Stimulated activated CD8-positive, alpha-beta memory T cell treated with anti-CD3 and anti-CD28 coated beads, Interleukin-12 subunit alpha, Interleukin-12 subunit beta, amount 100 ng/mL, for 24 hours (primary cell): ENCODE data around the gene SLC26A2.
"Not testable (repeated sequence)": the region's sequence is repeated elsewhere in the genome, so short reads cannot be mapped to it uniquely, and the experiment has no call there.

ENCODE experiments used
- DNase-seq: peaks from one replicate; pipeline ENCODE4 v3.0.0-alpha.2; 2020; ENCODE audit errors: extremely low read depth

The SLC26A2 gene

DNA sequence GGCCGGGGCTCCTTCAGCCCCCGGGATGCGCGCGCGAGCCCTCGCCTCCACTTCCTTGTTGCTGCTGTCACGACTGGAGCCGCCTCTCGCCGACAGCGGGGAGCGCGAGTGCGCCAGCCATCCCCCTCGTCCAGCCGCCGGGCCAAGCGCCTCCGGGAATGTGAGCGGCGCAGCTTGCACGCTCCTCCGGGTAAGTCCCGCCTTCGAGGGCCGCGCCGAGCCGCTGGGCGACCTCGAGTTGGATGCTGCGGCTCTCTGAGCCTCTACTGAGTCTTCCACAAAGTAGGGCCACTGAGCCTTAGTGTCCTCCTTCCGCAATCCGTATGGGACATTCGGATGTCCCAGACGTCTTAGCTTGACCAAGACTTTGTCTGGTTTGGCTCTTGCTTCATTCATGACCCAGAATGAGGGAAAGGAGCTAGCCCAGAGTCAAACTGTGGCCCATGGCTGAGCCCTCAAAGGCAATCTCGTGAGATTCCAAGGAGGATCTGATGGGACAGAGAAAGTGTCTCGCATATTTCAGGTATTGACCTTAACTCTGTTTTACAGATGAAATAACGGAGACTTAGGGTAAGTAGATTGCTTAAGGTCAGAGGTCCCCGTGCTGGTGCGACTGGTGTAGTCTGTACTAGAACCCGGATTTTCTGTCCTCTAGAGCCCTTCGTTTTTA, 40.6 kb downstream of the SLC26A2 start:
- peak; percentile 2 for DNase-seq

DNA sequence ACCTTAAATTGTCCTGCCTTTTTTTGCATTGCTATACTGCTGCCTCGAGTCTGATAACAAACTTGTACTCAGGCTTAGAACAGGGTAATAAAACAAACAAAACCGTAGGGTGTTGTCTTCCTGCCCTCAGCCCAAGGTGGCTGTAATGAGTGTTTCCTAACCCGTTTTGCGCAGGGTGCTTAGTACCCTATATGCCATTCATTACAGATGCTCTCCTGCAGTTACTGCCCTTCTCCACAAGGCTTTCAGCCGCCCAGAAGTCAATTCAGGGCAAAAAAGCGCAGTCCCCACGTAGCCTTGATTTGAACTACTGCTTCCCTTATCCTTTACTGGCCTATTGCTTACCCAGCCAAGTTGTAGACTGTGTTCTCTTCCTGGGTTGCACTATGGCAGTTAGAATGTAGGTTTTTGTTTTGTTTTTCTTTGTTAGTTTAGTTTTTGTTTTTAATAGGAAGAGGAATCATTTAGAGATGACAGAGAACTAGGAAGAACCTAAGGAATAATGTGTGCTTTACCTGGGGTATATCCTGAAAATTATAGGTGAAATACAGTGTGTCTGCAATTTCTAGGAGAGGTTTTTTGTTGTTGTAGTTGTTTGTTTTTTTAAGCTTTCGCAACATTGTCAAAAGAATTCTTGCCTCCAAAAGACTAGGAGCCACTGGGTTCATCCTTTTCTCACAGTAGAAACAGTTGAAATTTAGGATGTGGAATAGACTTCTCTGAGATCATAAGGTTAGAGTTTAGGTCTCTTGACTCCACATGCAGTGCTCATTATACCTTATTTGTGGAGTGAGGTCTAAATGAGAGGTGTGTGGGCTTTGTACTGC, 41.3 kb downstream of the SLC26A2 start:
- no peak for DNase-seq

DNA sequence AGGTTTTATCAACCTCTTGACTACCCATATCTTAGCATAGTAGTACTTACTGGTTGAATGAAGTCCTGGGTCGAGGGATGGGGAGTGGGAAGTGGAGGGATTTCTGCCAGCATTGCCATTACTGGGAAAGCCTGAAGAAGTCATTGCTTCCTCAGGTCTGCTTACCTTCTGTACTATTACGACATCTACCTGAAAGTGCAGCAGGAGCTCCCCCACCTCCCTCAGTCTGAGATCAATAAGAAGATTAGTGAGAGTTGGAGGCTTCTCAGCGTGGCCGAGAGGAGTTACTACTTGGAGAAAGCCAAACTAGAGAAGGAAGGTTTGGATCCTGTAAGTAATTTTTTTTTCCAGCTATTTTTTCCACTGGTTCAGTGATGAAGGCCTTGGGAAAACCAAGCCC, 45.8 kb downstream of the SLC26A2 start:
- DNase-seq = no peak

DNA sequence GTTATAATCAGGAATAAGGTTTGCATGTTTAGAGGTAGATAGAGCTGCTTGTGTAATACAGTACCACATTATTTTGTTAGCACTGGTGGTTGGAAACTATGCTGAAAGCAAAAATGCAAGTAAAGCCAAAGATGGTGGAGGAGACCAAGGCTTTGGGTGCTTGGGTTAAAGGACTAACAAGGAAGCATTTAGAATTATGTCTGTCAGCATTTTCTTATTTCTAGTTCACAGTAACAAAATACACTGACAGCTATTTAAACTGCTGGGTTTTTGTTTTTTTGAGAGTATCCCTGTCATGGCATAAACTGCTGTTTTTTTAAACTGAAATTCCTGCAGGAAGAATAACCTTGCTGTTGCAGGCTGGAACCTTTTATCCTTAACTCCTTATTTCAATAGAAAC, 46.5 kb downstream of the SLC26A2 start:
- DNase-seq = no peak

DNA sequence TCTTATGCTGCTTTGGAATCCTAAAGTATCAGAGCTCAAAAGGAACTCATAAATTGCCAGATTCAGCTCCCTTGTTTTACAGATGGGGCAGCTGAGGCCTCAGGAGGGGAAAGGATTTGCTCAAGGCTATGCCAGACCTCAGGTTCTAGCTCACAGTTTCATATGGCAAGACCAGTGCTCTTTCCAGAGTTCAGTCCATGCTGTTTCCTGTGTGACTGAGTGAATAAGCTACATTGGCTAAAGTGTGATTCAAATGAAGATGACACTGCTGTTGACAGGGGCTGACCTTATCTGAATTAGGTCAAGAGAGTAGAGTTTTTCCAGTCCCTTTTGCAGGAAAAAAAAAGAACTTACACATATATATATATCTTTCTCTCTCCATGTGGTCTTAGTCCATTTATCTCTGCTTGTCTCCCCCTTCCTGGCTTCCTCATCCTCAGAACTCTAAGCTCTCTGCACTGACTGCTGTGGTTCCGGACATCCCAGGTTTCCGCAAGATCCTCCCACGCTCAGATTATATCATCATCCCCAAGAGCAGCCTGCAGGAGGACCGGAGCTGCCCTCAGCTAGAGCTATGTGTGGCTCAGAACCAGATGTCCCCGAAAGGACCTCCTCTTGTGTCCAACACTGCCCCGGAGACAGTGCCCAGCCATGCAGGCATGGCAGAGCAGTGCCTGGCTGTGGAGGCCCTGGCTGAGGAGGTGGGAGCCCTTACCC, 49.3 kb downstream of the SLC26A2 start:
- no peak for DNase-seq

DNA sequence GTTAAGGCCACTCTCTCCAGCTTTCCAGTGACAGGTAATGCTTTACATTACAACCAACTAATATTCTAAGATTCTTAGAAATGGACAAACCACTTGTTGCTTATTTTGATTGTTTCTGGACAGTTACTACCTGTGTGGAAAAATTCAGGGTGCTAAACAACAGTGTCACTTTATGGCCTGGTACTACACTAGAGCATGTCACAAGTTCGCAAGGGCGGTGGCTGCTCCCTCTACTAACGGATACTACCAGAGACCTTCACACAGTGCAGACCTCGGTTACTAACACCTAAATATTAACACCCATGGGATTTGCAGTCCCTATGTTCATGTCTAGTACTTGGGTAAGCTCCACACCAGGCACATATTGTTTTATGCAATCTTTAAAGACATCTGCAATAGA, 53.4 kb downstream of the SLC26A2 start:
- DNase-seq = no peak

DNA sequence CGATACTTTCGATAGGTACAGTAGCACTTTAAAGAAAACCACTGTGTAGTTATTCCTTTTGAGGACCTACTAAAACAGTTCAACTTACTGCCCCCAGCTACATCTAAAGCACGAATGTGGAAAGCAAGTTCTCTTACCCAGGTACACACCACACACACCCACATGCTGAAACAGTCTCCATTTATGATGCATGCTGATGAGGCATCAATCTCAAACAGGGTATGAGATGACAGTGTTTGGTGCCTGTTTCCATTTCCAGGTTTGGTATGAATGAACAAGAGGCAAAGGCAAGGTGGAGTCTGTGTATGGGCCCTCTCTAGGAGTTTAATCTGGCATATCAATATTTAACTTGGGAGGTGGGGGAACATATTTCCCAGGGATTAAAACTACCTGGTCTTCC, 53.9 kb downstream of the SLC26A2 start:
- no peak for DNase-seq

DNA sequence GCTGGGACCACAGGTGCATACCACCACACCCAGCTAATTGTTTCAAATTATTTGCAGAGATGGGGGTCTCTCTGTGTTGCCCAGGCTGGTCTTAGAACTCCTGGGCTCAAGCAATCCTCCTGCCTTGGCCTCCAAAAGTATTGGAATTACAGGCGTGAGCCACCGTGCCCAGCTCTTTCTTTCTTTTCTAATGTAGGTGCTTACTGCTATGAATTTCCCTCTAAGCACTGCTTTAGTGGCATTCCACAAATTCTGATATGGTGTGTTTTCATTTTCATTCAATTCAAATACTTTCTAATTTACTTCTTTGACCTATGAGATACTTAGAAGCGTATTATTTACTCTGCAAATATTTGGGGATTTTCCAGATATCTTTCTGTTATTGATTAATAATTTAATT, 54.9 kb downstream of the SLC26A2 start:
- no peak for DNase-seq

DNA sequence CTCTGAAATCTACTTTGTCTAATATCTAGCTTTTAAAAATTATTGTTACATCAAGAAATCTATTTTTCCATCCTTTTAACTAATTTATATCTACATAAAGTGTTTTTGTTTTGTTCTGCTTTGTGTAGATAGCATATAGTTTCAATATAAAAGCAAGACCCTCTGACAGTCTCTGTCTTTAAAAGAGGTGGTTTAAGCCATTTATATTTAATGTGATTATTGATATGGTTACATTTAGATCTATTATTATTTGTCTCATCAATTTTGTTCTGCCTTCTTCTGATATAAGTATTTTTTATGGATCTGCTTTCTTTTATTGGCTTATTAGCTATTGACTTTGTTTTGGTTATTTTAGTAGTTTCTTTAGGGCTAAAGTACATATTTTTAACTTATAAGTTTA, 56.0 kb downstream of the SLC26A2 start:
- DNase-seq = no peak

DNA sequence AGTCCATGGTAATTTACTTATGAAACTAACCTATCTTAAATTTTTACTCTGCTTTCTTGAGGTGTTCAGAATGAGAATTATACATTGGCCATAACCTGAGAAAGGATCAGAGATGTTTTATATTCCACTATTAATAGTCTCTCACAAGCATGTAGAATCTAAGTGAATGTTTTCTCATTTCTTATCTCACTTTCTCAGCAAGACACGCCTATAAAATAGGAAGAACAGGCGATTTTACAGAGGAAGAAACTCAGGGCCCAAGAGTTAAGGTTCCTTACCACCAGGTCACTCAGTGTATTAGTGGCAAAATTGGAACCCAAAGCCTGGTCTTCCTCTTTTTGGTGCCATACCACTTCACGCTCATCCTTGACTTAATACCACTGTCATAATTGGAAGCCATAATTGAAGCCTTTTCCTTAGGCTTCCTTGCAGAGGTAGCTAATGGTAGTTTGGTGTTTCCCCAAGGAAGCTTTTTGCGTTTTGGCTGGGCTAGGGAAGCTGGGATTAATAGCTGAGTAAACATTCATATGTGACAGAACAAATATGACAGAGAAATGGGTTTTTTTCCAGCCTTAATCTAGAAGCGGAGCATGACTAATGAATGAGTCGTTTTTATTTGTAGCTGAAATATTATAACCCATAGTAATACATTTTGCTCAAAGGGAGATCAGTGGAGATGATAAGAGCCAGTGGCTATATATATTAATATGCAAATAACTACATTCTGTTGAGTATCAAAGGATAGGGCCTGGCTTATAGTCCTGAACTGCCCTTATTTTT, 56.9 kb downstream of the SLC26A2 start:
- no peak for DNase-seq

DNA sequence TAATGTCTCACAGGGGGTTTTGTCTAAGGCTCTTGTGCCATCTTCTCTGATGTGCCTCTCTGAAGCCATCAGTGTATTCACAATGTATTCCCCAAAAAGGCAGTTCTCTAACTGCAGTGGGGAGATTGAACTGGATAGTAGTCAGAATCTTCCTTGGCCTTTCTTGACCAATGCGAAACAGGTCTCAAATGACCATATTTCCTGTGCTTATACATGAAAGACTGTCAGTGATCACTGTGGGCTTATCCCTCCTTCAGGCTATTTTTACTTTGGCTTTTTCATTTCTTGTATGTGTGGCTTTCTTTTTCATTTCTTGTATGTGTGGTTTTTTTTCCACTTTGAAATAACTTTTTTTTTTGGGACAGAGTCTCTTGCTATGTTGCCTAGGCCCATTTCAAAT, 59.7 kb downstream of the SLC26A2 start:
- no peak for DNase-seq

DNA sequence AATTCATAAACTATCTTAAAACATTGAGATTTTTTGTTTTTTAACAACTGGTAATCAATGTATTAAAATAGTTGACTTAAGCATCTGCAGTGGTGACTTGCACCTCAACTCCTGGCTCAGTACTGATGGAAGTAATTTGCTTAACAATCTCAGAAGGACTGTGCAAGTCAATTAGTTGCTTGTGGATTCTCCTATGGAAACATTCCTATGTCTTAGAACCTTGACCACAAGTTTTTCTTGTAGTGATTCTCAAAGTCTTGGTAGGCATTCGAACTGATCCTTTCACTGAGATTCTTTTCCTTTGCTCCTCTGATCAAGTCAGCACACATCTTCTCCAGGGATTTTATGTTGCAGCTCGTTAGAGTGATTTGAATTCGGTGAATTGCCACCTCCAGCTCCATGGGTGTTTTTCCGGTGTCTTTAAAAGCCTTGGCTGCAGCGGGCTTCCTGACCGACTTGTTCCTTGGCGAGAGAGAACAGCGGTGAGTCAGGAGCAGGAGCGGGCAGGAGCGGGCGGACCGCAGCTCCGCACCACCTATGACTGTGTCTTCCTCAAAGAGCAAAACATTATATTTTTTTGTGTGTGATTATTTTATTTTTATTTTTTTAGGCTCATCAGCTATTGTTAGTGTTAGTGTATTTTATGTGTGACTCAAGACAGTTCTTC, 61.1 kb downstream of the SLC26A2 start:
- no peak for DNase-seq

DNA sequence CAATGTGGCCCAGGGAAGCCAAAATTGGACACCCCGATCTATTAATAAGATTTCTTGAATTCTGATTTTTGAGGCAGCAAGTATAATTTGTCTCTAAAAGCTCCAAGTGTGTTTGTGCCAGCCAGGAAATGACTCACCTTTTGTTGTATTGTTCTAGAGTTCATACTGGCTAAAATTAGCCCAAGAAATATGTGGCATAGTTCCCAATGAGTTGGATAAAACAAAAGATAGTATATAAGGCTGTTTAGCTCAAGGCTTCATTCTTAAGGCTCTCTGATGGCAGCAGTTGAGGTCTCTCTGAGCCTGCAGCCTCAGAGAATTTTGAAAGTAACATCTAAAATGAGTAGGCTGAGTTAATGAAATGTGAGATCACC, 61.6 kb downstream of the SLC26A2 start:
- no peak for DNase-seq

DNA sequence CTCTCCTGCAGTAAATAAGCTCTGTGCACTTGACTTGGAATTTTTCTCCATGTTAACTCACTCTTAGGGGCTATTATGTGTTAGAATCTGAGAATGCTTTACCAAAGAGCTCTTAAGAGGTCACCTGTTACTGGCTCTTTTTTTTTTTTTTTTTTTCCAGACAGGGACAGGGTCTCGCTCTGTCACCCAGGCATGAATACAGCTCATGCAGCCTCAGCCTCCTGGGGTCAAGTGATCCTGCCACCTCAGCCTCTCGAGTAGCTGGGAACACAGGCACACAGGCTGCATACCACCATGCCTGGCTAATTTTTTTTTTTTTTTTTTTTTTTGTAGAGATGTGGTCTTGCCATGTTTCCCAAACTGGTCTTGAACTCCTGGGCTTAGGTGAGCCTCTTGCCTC, 62.1 kb downstream of the SLC26A2 start:
- no peak for DNase-seq

DNA sequence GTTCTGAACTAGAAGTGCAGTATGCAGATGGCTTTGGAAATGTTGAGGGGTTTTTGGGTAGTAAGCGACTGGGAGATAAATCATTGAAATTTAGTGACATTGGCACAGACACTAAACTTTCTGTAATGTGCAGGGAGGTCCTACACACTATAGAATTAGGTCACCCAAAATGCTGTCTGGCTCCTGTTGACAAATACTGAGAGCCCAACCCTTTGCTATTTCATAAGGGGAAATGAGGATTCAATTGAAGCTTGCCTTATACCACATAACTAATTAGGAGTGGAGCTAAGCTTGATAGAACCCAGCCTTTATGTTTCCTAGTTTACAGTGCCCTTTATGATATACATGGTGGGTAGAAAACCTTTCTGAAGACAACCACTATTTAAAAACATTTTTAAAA, 62.6 kb downstream of the SLC26A2 start:
- DNase-seq = no peak

DNA sequence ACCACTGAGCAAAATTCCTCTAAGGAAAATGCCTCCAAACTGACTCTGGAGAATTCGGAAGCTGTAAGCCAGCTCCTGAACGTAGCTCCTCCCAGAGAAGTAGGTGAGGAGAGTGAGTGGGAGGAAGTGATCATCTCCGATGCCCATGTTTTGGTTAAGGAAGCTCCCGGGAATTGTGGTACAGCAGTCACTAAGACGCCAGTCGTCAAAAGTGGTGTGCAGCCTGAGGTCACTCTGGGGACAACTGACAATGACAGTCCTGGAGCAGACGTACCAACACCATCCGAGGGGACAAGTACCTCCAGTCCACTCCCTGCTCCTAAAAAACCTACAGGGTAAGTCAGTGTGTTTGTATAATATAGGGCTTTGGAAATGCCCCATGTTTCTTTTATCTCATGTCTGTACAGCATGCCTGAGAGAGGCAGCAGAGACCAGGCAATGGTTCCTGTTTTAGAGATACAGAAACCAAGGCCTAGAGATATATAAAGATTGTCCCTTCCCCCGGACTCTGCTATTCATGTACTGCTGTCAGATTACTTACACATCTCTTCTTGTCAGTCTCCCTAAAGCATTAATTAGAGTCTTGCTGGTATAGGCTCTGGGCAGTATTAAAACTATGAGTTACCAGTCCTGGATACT, 63.9 kb downstream of the SLC26A2 start:
- no peak for DNase-seq

DNA sequence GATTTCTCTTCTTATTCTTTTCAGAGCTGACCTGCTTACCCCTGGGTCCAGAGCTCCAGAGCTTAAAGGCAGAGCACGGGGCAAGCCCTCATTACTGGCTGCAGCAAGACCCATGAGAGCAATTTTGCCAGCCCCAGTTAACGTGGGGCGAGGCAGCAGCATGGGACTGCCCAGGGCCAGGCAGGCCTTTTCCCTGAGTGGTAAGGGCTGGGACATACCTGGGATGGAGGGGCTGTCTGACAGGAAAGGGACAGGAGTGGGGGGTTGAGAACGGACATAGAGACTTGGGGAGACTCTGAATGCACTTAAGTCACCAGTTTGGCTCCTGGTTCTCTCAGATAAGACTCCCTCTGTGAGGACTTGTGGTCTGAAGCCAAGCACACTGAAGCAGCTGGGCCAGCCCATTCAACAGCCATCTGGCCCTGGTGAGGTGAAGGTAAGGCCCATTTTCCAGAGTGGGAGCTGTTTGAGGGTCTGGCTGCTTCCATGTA, 66.2 kb downstream of the SLC26A2 start:
- no peak for DNase-seq

DNA sequence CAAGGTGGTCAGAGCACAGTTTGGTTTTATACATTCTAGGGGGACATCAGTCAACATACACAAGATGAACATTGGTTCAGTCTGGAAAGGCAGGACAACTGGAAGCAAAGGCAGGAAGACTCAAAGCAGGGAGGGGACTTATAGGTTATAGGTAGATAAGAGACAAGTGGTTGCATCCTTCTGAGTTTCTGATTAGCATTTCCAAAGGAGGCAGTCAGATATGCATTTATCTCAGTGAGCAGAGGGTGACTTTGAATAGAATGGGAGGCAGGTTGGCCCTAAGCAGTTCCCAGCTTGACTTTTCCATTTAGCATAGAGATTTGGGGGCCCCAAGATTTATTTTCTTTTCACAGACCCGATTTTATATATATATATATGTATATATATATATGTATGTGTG, 67.5 kb downstream of the SLC26A2 start:
- DNase-seq = not testable (repeated sequence)

DNA sequence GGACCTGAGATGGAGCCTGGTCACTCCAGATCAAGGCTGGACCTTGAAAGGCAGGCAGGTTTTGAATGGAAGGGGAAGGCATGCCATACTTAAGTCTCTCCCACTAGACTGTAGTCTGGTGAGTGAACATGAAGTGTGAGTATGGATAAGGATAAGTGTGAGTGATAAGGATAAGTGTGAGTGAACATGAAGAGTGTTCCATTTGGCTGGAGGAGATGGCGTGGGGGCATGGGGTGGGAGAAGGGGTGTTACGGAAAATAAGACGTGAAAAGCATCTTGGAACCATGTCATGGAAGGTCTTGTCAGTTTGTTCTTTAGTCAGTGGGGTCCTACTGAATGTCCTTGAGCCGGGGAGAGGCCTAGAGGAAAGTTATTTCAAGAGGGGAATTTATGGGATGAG, 72.8 kb downstream of the SLC26A2 start:
- DNase-seq = no peak

DNA sequence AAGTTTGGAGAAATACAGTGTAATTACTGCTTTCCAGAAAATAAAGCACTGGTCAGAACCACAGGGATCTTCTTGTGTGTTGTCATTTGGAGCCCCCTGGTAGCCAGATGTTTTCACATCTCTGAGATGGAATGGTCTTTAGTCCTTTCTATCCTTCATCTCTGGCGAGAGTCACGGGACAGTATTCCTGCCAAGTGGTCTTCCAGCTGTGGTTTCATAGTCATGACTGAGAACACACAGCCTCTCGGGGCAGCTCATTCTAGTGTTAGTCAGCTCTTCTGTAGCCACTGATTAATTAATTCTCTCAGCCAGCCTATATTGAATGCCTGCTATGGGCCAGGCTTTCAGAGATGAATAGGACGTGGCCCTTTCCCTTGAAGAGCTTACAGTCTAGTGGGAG, 74.1 kb downstream of the SLC26A2 start:
- no peak for DNase-seq
